ELF-1 (cell line): ENCODE results near the gene RASA4B.
A peak's percentile ranks its signal among the peaks of the same experiment; 100 is the strongest.

ENCODE experiments used
- DNase-seq: peaks from one replicate; pipeline ENCODE4 v3.0.0-alpha.2; 2016; ENCODE audit warnings: low read depth, low spot score

RASA4B gene

GRCh38 chr7:102454468-102454867 is 63.1 kb downstream of the RASA4B start:
- DNase-seq = no peak

GRCh38 chr7:102453319-102453718 is 64.3 kb downstream of the RASA4B start:
- no peak for DNase-seq

- DNase-seq = no peak
Measured at GRCh38 chr7:102452451-102452850, 65.1 kb downstream of the RASA4B start.

- no peak for DNase-seq
Measured at GRCh38 chr7:102451371-102452054, 66.1 kb downstream of the RASA4B start.

DNA sequence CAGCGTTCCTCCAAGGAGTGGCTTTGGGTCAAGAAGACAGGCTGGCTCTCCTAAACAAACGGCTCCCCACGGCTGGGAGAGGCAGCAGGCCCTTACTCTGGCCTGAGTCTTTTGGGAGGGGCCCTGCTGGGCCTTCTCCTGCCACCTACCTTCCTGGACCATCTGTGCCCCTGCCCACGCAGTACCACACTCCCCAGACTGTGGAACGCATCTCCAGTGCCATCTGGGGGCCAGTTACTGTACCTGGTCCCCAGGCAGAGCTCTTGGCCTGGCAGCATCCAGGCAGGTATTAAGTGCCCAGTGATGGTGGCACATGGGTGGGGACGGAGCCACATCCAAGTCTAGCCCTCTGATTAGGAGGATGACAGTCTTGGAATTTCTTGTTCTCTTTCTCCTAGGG is 67.3 kb downstream of the RASA4B start:
- DNase-seq = no peak

DNA sequence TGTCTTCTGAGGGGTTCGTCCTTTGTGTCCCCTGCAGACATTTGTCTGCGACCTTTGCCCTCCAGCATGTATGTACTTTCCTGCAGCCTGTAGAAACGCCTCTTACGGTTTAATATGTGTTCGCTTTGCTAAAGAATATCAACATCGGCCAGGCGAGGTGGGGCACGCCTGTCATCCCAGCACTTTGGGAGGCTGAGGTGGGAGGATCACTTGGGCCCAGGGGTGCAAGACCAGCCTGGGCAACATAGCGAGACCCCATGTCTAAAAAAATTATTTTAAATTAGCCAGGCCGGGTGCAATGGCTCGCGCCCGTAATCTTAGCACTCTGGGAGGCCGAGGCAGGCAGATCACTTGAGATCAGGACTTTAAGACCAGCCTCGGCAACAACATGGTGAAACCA is 68.4 kb downstream of the RASA4B start:
- no peak for DNase-seq

- no peak for DNase-seq
Measured at GRCh38 chr7:102447311-102447710, 70.3 kb downstream of the RASA4B start.

GRCh38 chr7:102446387-102447156 is 71.0 kb downstream of the RASA4B start:
- no peak for DNase-seq

GRCh38 chr7:102445674-102446071 is 71.9 kb downstream of the RASA4B start:
- no peak for DNase-seq

DNA sequence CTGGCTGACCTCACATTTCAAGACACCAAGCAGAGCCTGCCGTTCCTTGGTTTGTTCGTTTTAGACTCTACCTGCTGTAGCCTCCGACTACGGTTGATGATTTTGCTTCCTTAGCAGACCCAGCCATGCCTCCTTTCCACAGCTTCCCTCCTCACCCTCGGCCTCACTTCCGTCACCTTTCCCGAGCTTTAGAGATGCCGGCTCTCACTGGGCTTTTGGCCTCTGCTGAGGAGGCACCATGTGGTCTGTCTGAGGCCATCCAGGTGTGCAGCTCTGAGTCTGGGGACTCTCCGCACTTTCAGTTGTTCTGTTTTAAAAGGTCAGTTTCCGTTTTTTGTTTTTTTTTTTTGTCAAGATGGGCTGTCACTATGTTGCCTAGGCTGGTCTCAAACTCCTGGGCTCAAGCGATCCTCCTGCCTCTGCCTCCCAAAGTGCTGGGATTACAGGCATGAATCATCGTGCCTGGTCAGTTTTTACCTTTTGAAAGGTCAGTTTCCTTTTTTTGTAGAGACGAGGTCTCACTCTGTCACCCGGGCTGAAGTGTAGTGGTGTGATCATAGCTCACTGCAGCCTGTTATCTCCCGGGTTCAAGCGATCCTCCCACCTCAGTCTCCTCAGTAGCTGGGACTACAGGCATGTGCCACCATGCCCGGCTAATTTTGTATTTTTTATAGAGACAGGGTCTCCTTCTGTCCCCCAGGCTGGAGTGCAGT is 72.5 kb downstream of the RASA4B start:
- no peak for DNase-seq

DNA sequence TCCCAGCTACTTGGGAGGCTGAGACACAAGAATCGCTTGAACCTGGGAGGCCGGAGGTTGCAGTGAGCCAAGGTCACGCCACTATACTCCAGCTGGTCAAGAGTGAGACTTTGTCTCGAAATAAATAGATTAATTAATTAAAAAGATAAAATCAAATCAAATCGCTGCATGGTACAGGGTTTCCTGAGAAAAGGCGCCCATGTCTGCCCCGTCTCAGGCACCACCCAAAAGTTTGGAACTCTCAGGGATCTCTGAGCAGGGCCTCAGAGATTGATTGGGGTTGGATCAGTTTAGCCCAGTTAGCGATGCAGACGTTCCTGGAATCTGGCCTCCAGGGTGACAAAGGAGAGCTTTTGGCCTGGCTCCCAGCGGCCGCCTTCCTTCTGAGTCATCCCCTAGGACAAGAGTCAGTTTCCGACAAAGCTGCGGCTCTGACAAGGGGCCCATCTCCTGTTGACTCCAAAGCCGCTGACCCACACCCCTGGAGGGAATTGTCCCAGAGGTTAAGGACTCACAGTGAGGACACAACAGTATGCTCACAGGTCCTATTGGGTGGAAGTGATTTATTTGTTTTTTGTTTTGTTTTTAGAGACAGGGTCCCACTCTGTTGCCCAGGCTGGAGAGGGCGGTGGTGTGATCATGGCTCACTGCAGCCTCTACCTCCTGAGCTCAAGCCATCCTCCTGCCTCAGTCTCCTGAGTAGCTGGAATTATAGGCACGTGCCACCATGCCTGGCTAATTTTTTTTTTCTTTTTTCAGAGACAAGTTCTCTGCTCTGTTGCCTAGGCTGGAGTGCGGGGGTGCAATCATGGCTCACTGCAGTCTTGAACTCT is 77.4 kb downstream of the RASA4B start:
- peak; percentile 88 for DNase-seq

GRCh38 chr7:102436118-102436517 is 81.5 kb downstream of the RASA4B start:
- DNase-seq = no peak

DNA sequence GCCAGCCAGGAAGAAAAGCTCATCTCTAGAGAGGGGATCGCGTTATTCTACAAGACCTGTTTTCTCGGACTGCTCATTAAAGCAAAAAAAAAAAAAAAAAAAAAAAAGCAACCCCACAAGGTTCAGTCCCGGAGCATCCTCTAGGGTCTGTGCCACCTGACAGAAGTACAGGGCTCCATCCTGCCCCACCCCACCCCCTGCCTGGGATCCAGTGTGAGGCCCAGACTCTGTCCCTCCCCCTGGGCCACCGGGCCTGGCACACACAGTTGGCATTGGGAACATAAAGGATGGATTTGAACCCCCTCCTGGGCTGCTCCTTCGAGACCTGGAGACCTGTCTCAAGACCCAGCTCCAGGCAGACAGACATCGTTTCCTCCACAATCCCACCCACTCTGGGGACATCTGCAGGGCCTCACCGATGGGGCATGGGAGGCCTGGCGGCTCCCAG is 83.5 kb downstream of the RASA4B start:
- no peak for DNase-seq

- no peak for DNase-seq
Measured at GRCh38 chr7:102433219-102434038, 84.1 kb downstream of the RASA4B start, which contains the start of gene ORAI2. ORAI2 (plus strand) TSS chr7:102433575; CDS start chr7:102438957, 5,382 bp downstream.
